ENCODE measurements around the gene PDE4B. TPM values are rescaled to one million over a fixed set of nuclear protein-coding genes. Genes with fewer than 3 reads are reported as not detected.
"Not testable (repeated sequence)": the region's sequence is repeated elsewhere in the genome, so short reads cannot be mapped to it uniquely, and the experiment has no call there.

PDE4B gene
- polyA plus RNA-seq, 1 donor: 9.3 TPM

- not testable (repeated sequence) for H3K4me3 ChIP-seq (ENCODE audit: low read length); H3K27ac ChIP-seq (ENCODE audit: low read length); H3K9me3 ChIP-seq (ENCODE audit: control insufficient read depth, low read depth, low read length); DNase-seq; H3K27me3 ChIP-seq (ENCODE audit: control insufficient read depth, insufficient read depth, low read length); H3K4me1 ChIP-seq (ENCODE audit: control insufficient read depth, insufficient read depth, low read length); H3K36me3 ChIP-seq (ENCODE audit: control insufficient read depth, insufficient read depth, low read length)
- WGBS (ENCODE audit: insufficient coverage, low lambda C conversion rate): no CpG with 5 or more reads among the region's 4 CpGs
Measured at GRCh38 chr1:66067219-66067618, 274.5 kb downstream of the PDE4B start.

- no peak for DNase-seq
Measured at GRCh38 chr1:66069976-66070876, 277.5 kb downstream of the PDE4B start.

GRCh38 chr1:66073388-66073787, 280.7 kb downstream of the PDE4B start:
- no peak for DNase-seq
- Histone ChIP-seq H3K4me3 (ENCODE audit: low read length) (no peak overlapping the region), H3K9me3 (ENCODE audit: control insufficient read depth, low read depth, low read length) (no peaks in the 10 kb centered on the region), H3K36me3 (ENCODE audit: control insufficient read depth, insufficient read depth, low read length) (no peaks in the 10 kb centered on the region), H3K27ac (ENCODE audit: low read length) (no peak overlapping the region), H3K27me3 (ENCODE audit: control insufficient read depth, insufficient read depth, low read length) (no peaks in the 10 kb centered on the region), H3K4me1 (ENCODE audit: control insufficient read depth, insufficient read depth, low read length) (no peaks in the 10 kb centered on the region)
- WGBS (ENCODE audit: insufficient coverage, low lambda C conversion rate): no CpG with 5 or more reads among the region's 2 CpGs

More at GRCh38 chr1:66069976-66070876, 277.5 kb downstream of the PDE4B start:
- 53% methylated on average over 2 of the region's 4 CpGs for whole genome bisulfite sequencing (ENCODE audit: insufficient coverage, low lambda C conversion rate)
- H3K36me3 ChIP-seq (ENCODE audit: control insufficient read depth, insufficient read depth, low read length): no peaks in the 10 kb centered on the region
- no peak overlapping the region for H3K27ac ChIP-seq (ENCODE audit: low read length)
- no peaks in the 10 kb centered on the region for H3K9me3 ChIP-seq (ENCODE audit: control insufficient read depth, low read depth, low read length)
- H3K4me1 ChIP-seq (ENCODE audit: control insufficient read depth, insufficient read depth, low read length): no peaks in the 10 kb centered on the region
- H3K4me3 ChIP-seq (ENCODE audit: low read length): no peak overlapping the region
- no peaks in the 10 kb centered on the region for H3K27me3 ChIP-seq (ENCODE audit: control insufficient read depth, insufficient read depth, low read length)

GRCh38 chr1:66074147-66074546, 281.5 kb downstream of the PDE4B start:
- Histone ChIP-seq H3K4me1 (ENCODE audit: control insufficient read depth, insufficient read depth, low read length) (no peaks in the 10 kb centered on the region), H3K4me3 (ENCODE audit: low read length) (no peak overlapping the region), H3K27ac (ENCODE audit: low read length) (no peak overlapping the region), H3K9me3 (ENCODE audit: control insufficient read depth, low read depth, low read length) (no peaks in the 10 kb centered on the region), H3K27me3 (ENCODE audit: control insufficient read depth, insufficient read depth, low read length) (no peaks in the 10 kb centered on the region), H3K36me3 (ENCODE audit: control insufficient read depth, insufficient read depth, low read length) (no peaks in the 10 kb centered on the region)
- no peak for DNase-seq
- 83% methylated on average over 1 of the region's 2 CpGs for WGBS (ENCODE audit: insufficient coverage, low lambda C conversion rate)

- Histone ChIP-seq H3K27ac (ENCODE audit: low read length) (no peak overlapping the region), H3K4me3 (ENCODE audit: low read length) (no peak overlapping the region), H3K4me1 (ENCODE audit: control insufficient read depth, insufficient read depth, low read length) (no peaks in the 10 kb centered on the region), H3K27me3 (ENCODE audit: control insufficient read depth, insufficient read depth, low read length) (no peaks in the 10 kb centered on the region), H3K36me3 (ENCODE audit: control insufficient read depth, insufficient read depth, low read length) (no peaks in the 10 kb centered on the region), H3K9me3 (ENCODE audit: control insufficient read depth, low read depth, low read length) (no peaks in the 10 kb centered on the region)
- no peak for DNase-seq
- 92% methylated on average over 2 of the region's 6 CpGs for WGBS (ENCODE audit: insufficient coverage, low lambda C conversion rate)
Measured at GRCh38 chr1:66078412-66078811, 285.7 kb downstream of the PDE4B start.

- H3K36me3 ChIP-seq (ENCODE audit: control insufficient read depth, insufficient read depth, low read length): no peaks in the 10 kb centered on the region
- WGBS (ENCODE audit: insufficient coverage, low lambda C conversion rate): 43% methylated on average over 2 of the region's 3 CpGs
- H3K27ac ChIP-seq (ENCODE audit: low read length): no peak overlapping the region
- no peak for DNase-seq
- H3K4me1 ChIP-seq (ENCODE audit: control insufficient read depth, insufficient read depth, low read length): no peaks in the 10 kb centered on the region
- H3K4me3 ChIP-seq (ENCODE audit: low read length): no peak overlapping the region
- H3K27me3 ChIP-seq (ENCODE audit: control insufficient read depth, insufficient read depth, low read length): no peaks in the 10 kb centered on the region
- no peaks in the 10 kb centered on the region for H3K9me3 ChIP-seq (ENCODE audit: control insufficient read depth, low read depth, low read length)
Measured at GRCh38 chr1:66083003-66083402, 290.3 kb downstream of the PDE4B start.

- DNase-seq: no peak
- H3K4me1 ChIP-seq (ENCODE audit: control insufficient read depth, insufficient read depth, low read length): no peaks in the 10 kb centered on the region
- H3K27me3 ChIP-seq (ENCODE audit: control insufficient read depth, insufficient read depth, low read length): no peaks in the 10 kb centered on the region
- H3K4me3 ChIP-seq (ENCODE audit: low read length): no peak overlapping the region
- no peak overlapping the region for H3K27ac ChIP-seq (ENCODE audit: low read length)
- no peaks in the 10 kb centered on the region for H3K36me3 ChIP-seq (ENCODE audit: control insufficient read depth, insufficient read depth, low read length)
- no peaks in the 10 kb centered on the region for H3K9me3 ChIP-seq (ENCODE audit: control insufficient read depth, low read depth, low read length)
Measured at GRCh38 chr1:66084442-66084841, 291.7 kb downstream of the PDE4B start.

- H3K36me3 ChIP-seq (ENCODE audit: control insufficient read depth, insufficient read depth, low read length): no peaks in the 10 kb centered on the region
- no CpG with 5 or more reads among the region's 4 CpGs for WGBS (ENCODE audit: insufficient coverage, low lambda C conversion rate)
- H3K27ac ChIP-seq (ENCODE audit: low read length): no peak overlapping the region
- no peaks in the 10 kb centered on the region for H3K27me3 ChIP-seq (ENCODE audit: control insufficient read depth, insufficient read depth, low read length)
- H3K9me3 ChIP-seq (ENCODE audit: control insufficient read depth, low read depth, low read length): no peaks in the 10 kb centered on the region
- no peak for DNase-seq
- no peaks in the 10 kb centered on the region for H3K4me1 ChIP-seq (ENCODE audit: control insufficient read depth, insufficient read depth, low read length)
- H3K4me3 ChIP-seq (ENCODE audit: low read length): no peak overlapping the region
Measured at GRCh38 chr1:66085600-66085999, 292.9 kb downstream of the PDE4B start.

GRCh38 chr1:66088787-66089186, 296.1 kb downstream of the PDE4B start:
- Histone ChIP-seq H3K4me1 (ENCODE audit: control insufficient read depth, insufficient read depth, low read length) (no peaks in the 10 kb centered on the region), H3K36me3 (ENCODE audit: control insufficient read depth, insufficient read depth, low read length) (no peaks in the 10 kb centered on the region), H3K9me3 (ENCODE audit: control insufficient read depth, low read depth, low read length) (no peaks in the 10 kb centered on the region), H3K27ac (ENCODE audit: low read length) (no peak overlapping the region), H3K27me3 (ENCODE audit: control insufficient read depth, insufficient read depth, low read length) (no peaks in the 10 kb centered on the region), H3K4me3 (ENCODE audit: low read length) (no peak overlapping the region)
- WGBS (ENCODE audit: insufficient coverage, low lambda C conversion rate): no CpG with 5 or more reads among the region's 3 CpGs
- no peak for DNase-seq

- 71% methylated on average over 6 of the region's 7 CpGs for WGBS (ENCODE audit: insufficient coverage, low lambda C conversion rate)
- no peak for DNase-seq
- Histone ChIP-seq H3K4me1 (ENCODE audit: control insufficient read depth, insufficient read depth, low read length) (no peaks in the 10 kb centered on the region), H3K27me3 (ENCODE audit: control insufficient read depth, insufficient read depth, low read length) (no peaks in the 10 kb centered on the region), H3K4me3 (ENCODE audit: low read length) (no peak overlapping the region), H3K27ac (ENCODE audit: low read length) (no peak overlapping the region), H3K9me3 (ENCODE audit: control insufficient read depth, low read depth, low read length) (no peaks in the 10 kb centered on the region), H3K36me3 (ENCODE audit: control insufficient read depth, insufficient read depth, low read length) (no peaks in the 10 kb centered on the region)
Measured at GRCh38 chr1:66090859-66091457, 298.3 kb downstream of the PDE4B start.

- Histone ChIP-seq H3K4me3 (ENCODE audit: low read length) (no peak overlapping the region), H3K36me3 (ENCODE audit: control insufficient read depth, insufficient read depth, low read length) (no peaks in the 10 kb centered on the region), H3K4me1 (ENCODE audit: control insufficient read depth, insufficient read depth, low read length) (no peaks in the 10 kb centered on the region), H3K9me3 (ENCODE audit: control insufficient read depth, low read depth, low read length) (no peaks in the 10 kb centered on the region), H3K27ac (ENCODE audit: low read length) (no peak overlapping the region), H3K27me3 (ENCODE audit: control insufficient read depth, insufficient read depth, low read length) (no peaks in the 10 kb centered on the region)
- DNase-seq: no peak
- no CpG with 5 or more reads among the region's 1 CpG for WGBS (ENCODE audit: insufficient coverage, low lambda C conversion rate)
Measured at GRCh38 chr1:66095190-66095589, 302.5 kb downstream of the PDE4B start.
